ENCODE data around the gene NDRG3.

- no peak for TF ChIP-seq SUZ12 (IDR thresholded peaks at IDR 0.05; ENCODE audit: extremely low read depth, insufficient read depth, insufficient read length)
- no peak for TF ChIP-seq YY1 (IDR thresholded peaks at IDR 0.05; ENCODE audit: insufficient read depth, insufficient read length)
- no peak for TF ChIP-seq ZNF274 (IDR thresholded peaks at IDR 0.05; ENCODE audit: low read depth, low read length)
These were observed 46.0 kb upstream of the NDRG3 start for GRCh38 chr20:36791862-36792261.

Data from NT2/D1 (cell line).